Measurements from ENCODE around the gene PTH1R. TPM values are rescaled to one million over a fixed set of nuclear protein-coding genes. Genes with fewer than 3 reads are reported as not detected.

Gene PTH1R
- total RNA-seq, 2 donors from 2014 or later, result 1.3 to 10.8 TPM

DNA sequence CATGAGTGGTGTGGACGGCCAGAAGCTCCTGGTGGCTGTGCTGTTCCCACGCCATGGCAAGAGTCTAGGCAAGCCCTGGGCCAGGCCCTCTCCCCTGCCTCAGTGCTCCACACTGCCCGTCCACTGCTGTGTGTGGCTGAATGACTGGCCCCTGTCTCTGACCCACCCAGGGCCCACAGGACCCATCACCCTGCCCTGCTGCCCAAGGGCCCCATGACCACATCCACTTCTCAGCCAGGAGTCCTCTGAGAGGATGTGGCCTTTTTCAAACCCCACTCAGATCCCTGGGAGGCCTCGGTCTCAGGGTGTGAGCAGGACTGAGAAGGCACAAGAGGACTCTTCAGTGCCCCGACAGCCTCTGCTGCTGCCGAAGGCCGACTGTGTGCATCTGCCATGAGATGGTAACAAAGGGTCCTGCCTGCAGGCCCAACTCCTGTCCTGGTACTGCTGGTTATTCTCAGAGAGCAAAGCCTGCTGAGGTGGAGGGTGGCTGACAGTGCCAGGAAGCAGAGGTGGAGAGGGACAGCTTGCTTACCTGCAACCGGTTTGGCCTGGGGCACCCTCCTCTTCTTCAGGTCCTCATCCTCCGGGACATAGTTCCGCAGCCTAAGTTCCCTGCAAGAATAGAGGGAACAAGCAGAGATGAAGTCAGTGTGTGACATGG, 47.5 kb downstream of the PTH1R start:
- Histone ChIP-seq H3K27me3 (replicated peaks; ENCODE audit: insufficient read depth) (no peaks in the 10 kb centered on the region), H3K9me3 (no peaks in the 10 kb centered on the region), H3K4me1 (replicated peaks) (no peaks in the 10 kb centered on the region), H3K27ac (no peak overlapping the region), H3K4me3 (no peak overlapping the region), H3K36me3 (peaks cover 10 to 31% of the 10 kb centered on the region in 2 donors)
- no peak for TF ChIP-seq POLR2A (IDR thresholded peaks at IDR 0.05)
- TF ChIP-seq POLR2AphosphoS5 (IDR thresholded peaks at IDR 0.05), result no peak
- TF ChIP-seq, protein P1, sequence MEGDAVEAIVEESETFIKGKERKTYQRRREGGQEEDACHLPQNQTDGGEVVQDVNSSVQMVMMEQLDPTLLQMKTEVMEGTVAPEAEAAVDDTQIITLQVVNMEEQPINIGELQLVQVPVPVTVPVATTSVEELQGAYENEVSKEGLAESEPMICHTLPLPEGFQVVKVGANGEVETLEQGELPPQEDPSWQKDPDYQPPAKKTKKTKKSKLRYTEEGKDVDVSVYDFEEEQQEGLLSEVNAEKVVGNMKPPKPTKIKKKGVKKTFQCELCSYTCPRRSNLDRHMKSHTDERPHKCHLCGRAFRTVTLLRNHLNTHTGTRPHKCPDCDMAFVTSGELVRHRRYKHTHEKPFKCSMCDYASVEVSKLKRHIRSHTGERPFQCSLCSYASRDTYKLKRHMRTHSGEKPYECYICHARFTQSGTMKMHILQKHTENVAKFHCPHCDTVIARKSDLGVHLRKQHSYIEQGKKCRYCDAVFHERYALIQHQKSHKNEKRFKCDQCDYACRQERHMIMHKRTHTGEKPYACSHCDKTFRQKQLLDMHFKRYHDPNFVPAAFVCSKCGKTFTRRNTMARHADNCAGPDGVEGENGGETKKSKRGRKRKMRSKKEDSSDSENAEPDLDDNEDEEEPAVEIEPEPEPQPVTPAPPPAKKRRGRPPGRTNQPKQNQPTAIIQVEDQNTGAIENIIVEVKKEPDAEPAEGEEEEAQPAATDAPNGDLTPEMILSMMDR (IDR thresholded peaks at IDR 0.05), result no peak
- DNase-seq (ENCODE audit: low spot score), result no peak
- 89% methylated on average over 10 of the region's 10 CpGs for WGBS
- intact Hi-C loops (cut with DNase I), result loop anchor here (5.0 kb wide), 2 partner anchors 72 to 397 kb away; no protein-coding TSS in a partner anchor

GRCh38 chr3:46925585-46925934, 48.0 kb downstream of the PTH1R start:
- H3K4me1 ChIP-seq (replicated peaks), result peaks cover 4% of the 10 kb centered on the region
- DNase-seq (ENCODE audit: low spot score), result no peak

GRCh38 chr3:46926039-46926438, 48.5 kb downstream of the PTH1R start:
- Histone ChIP-seq H3K4me3 (no peak overlapping the region), H3K27me3 (replicated peaks; ENCODE audit: insufficient read depth) (no peaks in the 10 kb centered on the region), H3K27ac (no peak overlapping the region), H3K36me3 (peaks cover 8 to 27% of the 10 kb centered on the region in 2 donors), H3K4me1 (replicated peaks) (peaks cover 8% of the 10 kb centered on the region), H3K9me3 (no peaks in the 10 kb centered on the region)
- WGBS, result 62% methylated on average over 6 of the region's 6 CpGs
- DNase-seq (ENCODE audit: low spot score), result no peak
- TF ChIP-seq, protein P1 (IDR thresholded peaks at IDR 0.05), result no peak
- no peak for TF ChIP-seq POLR2A (IDR thresholded peaks at IDR 0.05)
- TF ChIP-seq POLR2AphosphoS5 (IDR thresholded peaks at IDR 0.05), result no peak
- intact Hi-C loops (cut with DNase I), result no loop called here

More at GRCh38 chr3:46925585-46925934, 48.0 kb downstream of the PTH1R start:
- intact Hi-C loops (cut with DNase I), result no loop called here
- TF ChIP-seq, protein P1 (IDR thresholded peaks at IDR 0.05), result no peak
- TF ChIP-seq POLR2A (IDR thresholded peaks at IDR 0.05) (no peak), POLR2AphosphoS5 (IDR thresholded peaks at IDR 0.05) (no peak)
- Histone ChIP-seq H3K36me3 (peaks cover 10 to 31% of the 10 kb centered on the region in 2 donors), H3K27me3 (replicated peaks; ENCODE audit: insufficient read depth) (no peaks in the 10 kb centered on the region), H3K4me3 (no peak overlapping the region), H3K9me3 (no peaks in the 10 kb centered on the region), H3K27ac (no peak overlapping the region)
- 44% methylated on average over 5 of the region's 5 CpGs for WGBS

DNA sequence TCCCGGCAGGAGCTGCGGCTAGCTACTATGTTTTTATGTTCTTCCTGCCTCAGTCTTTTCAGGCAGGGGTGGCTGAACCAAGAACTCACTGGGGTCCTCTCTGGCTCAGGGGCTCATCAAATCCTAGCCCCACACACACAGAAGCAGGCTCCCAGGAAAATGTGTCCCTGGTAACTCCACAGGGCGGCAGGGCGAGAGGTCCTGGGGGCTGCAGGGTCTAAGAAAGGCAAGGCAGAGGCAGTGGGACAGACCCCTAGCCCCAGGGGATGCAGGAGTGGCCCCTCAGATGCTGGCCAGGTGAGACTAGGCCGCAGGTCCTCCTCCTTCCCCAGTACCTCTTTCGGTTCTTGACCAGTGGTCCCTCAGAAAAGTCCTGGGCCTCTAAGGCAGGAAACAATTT, 48.9 kb downstream of the PTH1R start:
- Histone ChIP-seq H3K9me3 (no peaks in the 10 kb centered on the region), H3K4me1 (replicated peaks) (peaks cover 8% of the 10 kb centered on the region), H3K4me3 (no peak overlapping the region), H3K27me3 (replicated peaks; ENCODE audit: insufficient read depth) (no peaks in the 10 kb centered on the region), H3K27ac (no peak overlapping the region), H3K36me3 (peaks cover 5 to 23% of the 10 kb centered on the region in 2 donors)
- 85% methylated on average over 6 of the region's 6 CpGs for WGBS
- intact Hi-C loops (cut with DNase I), result no loop called here
- TF ChIP-seq, protein P1 (IDR thresholded peaks at IDR 0.05), result no peak
- TF ChIP-seq POLR2A (IDR thresholded peaks at IDR 0.05), result no peak
- TF ChIP-seq POLR2AphosphoS5 (IDR thresholded peaks at IDR 0.05), result no peak
- DNase-seq (ENCODE audit: low spot score), result no peak

Data from prostate gland (tissue), 2 donors.